Thymus (tissue), 11 donors: ENCODE results near the gene PAQR5. TPM values are rescaled to one million over a fixed set of nuclear protein-coding genes. Genes with fewer than 3 reads are reported as not detected.

ENCODE experiments used
- DNase-seq, 9 donors: peaks; one replicate each; pipeline ENCODE4 v3.0.0-alpha.2; 2013; ENCODE audit warnings: low spot score in 9 of 9, low read depth in 6 of 9, missing footprints in 1 of 9
- H3K27ac ChIP-seq, 2 donors: one replicate each; pipeline ENCODE4 v1.5.1; 2013; ENCODE audit warnings: control low read depth in 1 of 2, low read depth in 1 of 2, low read length in 1 of 2, mild to moderate bottlenecking in 1 of 2, moderate library complexity in 1 of 2
- H3K27me3 ChIP-seq, 2 donors: one replicate each; pipeline ENCODE4 v1.5.1; 2013; ENCODE audit warnings: low read length in 1 of 2; ENCODE audit not compliant: control insufficient read depth in 2 of 2, insufficient read depth in 1 of 2
- H3K36me3 ChIP-seq, 2 donors: one replicate each; pipeline ENCODE4 v1.5.1; 2013; ENCODE audit warnings: low read length in 1 of 2, mild to moderate bottlenecking in 1 of 2, moderate library complexity in 1 of 2; ENCODE audit not compliant: control insufficient read depth in 2 of 2, insufficient read depth in 2 of 2
- H3K4me1 ChIP-seq, 2 donors: one replicate each; pipeline ENCODE4 v1.5.1; 2013; ENCODE audit warnings: low read length in 2 of 2; ENCODE audit not compliant: control insufficient read depth in 2 of 2, insufficient read depth in 2 of 2
- H3K4me3 ChIP-seq, 2 donors: one replicate each; pipeline ENCODE4 v1.5.1; 2013; ENCODE audit warnings: low read length in 2 of 2, control low read depth in 1 of 2, mild to moderate bottlenecking in 1 of 2
- H3K9me3 ChIP-seq, 2 donors: one replicate each; pipeline ENCODE4 v1.5.1; 2013; ENCODE audit warnings: low read length in 1 of 2, mild to moderate bottlenecking in 1 of 2; ENCODE audit not compliant: control insufficient read depth in 2 of 2, insufficient read depth in 1 of 2
- WGBS: extraction: QIAGEN DNeasy Blood & Tissue Kit; methylation state at CpG from one replicate; pipeline ENCODE4 v1.1.7; 2013; 5-methylcytosine and 5-hydroxymethylcytosine counted together
- polyA plus RNA-seq: library from polyadenylated mRNA; stranded (reverse); fragments of 200-250 nt; gene quantifications from one replicate; pipeline ENCODE4 v1.2.3, GENCODE V29; 2013
- total RNA-seq: library from RNA; stranded (reverse); fragments of 120-200 nt; gene quantifications from one replicate; pipeline ENCODE4 v1.2.4, GENCODE V29; 2013
- donor health status: healthy.

The PAQR5 gene
- total and polyA plus RNA-seq, 2 donors: 0.14 to 0.25 TPM

- Histone ChIP-seq H3K4me3 (peak within 1 kb of the TSS; percentile 71 to 79), H3K27ac (peak within 1 kb of the TSS in 1 of 2 donors; percentile 47), H3K27me3 (peaks cover 0 to 2% of the 10 kb centered on the region in 2 donors), H3K9me3 (peaks cover 0 to 1% of the 10 kb centered on the region in 2 donors), H3K36me3 (peaks cover 10 to 19% of the 10 kb centered on the region in 2 donors), H3K4me1 (peaks cover 3 to 4% of the 10 kb centered on the region in 2 donors)
- WGBS: 2% methylated on average over 78 of the region's 78 CpGs
- DNase-seq: peak; percentile 84 to 97 (median 93)
Measured at GRCh38 chr15:69413822-69414700, 115.3 kb downstream of the PAQR5 start, which contains the start of gene KIF23. Gene KIF23, plus strand, starts transcription at chr15:69414349. Its CDS starts 117 bp downstream, at chr15:69414466.

GRCh38 chr15:69414701-69415167, 116.0 kb downstream of the PAQR5 start:
- Histone ChIP-seq H3K27me3 (peaks cover 0 to 2% of the 10 kb centered on the region in 2 donors), H3K9me3 (peaks cover 0 to 1% of the 10 kb centered on the region in 2 donors), H3K4me1 (peaks cover 3 to 4% of the 10 kb centered on the region in 2 donors), H3K27ac (no peak overlapping the region), H3K4me3 (peak overlapping the region; percentile 71 to 79), H3K36me3 (peaks cover 14 to 23% of the 10 kb centered on the region in 2 donors)
- DNase-seq: peak in 1 of 9 donors; percentile 19
- under 1% methylated on average over 29 of the region's 29 CpGs for WGBS

GRCh38 chr15:69415381-69415780, 116.7 kb downstream of the PAQR5 start:
- H3K4me1 ChIP-seq: peaks cover 3 to 4% of the 10 kb centered on the region in 2 donors
- no peak overlapping the region for H3K27ac ChIP-seq
- H3K9me3 ChIP-seq: peaks cover 0 to 1% of the 10 kb centered on the region in 2 donors
- WGBS: 70% methylated on average over 3 of the region's 3 CpGs
- H3K4me3 ChIP-seq: peak overlapping the region; percentile 71 to 79
- H3K27me3 ChIP-seq: peaks cover 0 to 2% of the 10 kb centered on the region in 2 donors
- DNase-seq: no peak
- peaks cover 14 to 23% of the 10 kb centered on the region in 2 donors for H3K36me3 ChIP-seq

GRCh38 chr15:69417581-69417980, 118.9 kb downstream of the PAQR5 start:
- Histone ChIP-seq H3K4me3 (no peak overlapping the region), H3K27me3 (peaks cover 0 to 2% of the 10 kb centered on the region in 2 donors), H3K9me3 (peaks cover 0 to 1% of the 10 kb centered on the region in 2 donors), H3K4me1 (peaks cover 3 to 4% of the 10 kb centered on the region in 2 donors), H3K27ac (no peak overlapping the region), H3K36me3 (peaks cover 14 to 38% of the 10 kb centered on the region in 2 donors)
- no peak for DNase-seq

GRCh38 chr15:69421498-69421897, 122.8 kb downstream of the PAQR5 start:
- DNase-seq: no peak
- peaks cover 27 to 60% of the 10 kb centered on the region in 2 donors for H3K36me3 ChIP-seq
- H3K9me3 ChIP-seq: no peaks in the 10 kb centered on the region
- H3K27me3 ChIP-seq: no peaks in the 10 kb centered on the region
- H3K4me1 ChIP-seq: no peaks in the 10 kb centered on the region
- H3K4me3 ChIP-seq: no peak overlapping the region
- H3K27ac ChIP-seq: no peak overlapping the region

GRCh38 chr15:69422336-69422895, 123.7 kb downstream of the PAQR5 start:
- 96% methylated on average over 4 of the region's 4 CpGs for WGBS
- H3K36me3 ChIP-seq: peaks cover 28 to 66% of the 10 kb centered on the region in 2 donors

GRCh38 chr15:69424001-69424400, 125.3 kb downstream of the PAQR5 start:
- H3K27me3 ChIP-seq: no peaks in the 10 kb centered on the region
- no peak overlapping the region for H3K27ac ChIP-seq
- no peaks in the 10 kb centered on the region for H3K9me3 ChIP-seq
- WGBS: 98% methylated on average over 2 of the region's 2 CpGs
- H3K4me3 ChIP-seq: no peak overlapping the region
- peaks cover 19 to 63% of the 10 kb centered on the region in 2 donors for H3K36me3 ChIP-seq
- no peak for DNase-seq
- H3K4me1 ChIP-seq: no peaks in the 10 kb centered on the region

More at GRCh38 chr15:69422336-69422895, 123.7 kb downstream of the PAQR5 start:
- Histone ChIP-seq H3K4me1 (no peaks in the 10 kb centered on the region), H3K4me3 (no peak overlapping the region), H3K9me3 (no peaks in the 10 kb centered on the region), H3K27me3 (no peaks in the 10 kb centered on the region), H3K27ac (no peak overlapping the region)
- no peak for DNase-seq

- no peaks in the 10 kb centered on the region for H3K9me3 ChIP-seq
- H3K27ac ChIP-seq: no peak overlapping the region
- WGBS: 99% methylated on average over 1 of the region's 1 CpG
- no peaks in the 10 kb centered on the region for H3K27me3 ChIP-seq
- H3K36me3 ChIP-seq: peaks cover 24 to 67% of the 10 kb centered on the region in 2 donors
- H3K4me3 ChIP-seq: no peak overlapping the region
- no peaks in the 10 kb centered on the region for H3K4me1 ChIP-seq
- no peak for DNase-seq
Measured at GRCh38 chr15:69424748-69425413, 126.2 kb downstream of the PAQR5 start.
